ENCODE results near the gene NHLRC2.
"Not testable (repeated sequence)": the region's sequence is repeated elsewhere in the genome, so short reads cannot be mapped to it uniquely, and the experiment has no call there.

The NHLRC2 gene, protein sequence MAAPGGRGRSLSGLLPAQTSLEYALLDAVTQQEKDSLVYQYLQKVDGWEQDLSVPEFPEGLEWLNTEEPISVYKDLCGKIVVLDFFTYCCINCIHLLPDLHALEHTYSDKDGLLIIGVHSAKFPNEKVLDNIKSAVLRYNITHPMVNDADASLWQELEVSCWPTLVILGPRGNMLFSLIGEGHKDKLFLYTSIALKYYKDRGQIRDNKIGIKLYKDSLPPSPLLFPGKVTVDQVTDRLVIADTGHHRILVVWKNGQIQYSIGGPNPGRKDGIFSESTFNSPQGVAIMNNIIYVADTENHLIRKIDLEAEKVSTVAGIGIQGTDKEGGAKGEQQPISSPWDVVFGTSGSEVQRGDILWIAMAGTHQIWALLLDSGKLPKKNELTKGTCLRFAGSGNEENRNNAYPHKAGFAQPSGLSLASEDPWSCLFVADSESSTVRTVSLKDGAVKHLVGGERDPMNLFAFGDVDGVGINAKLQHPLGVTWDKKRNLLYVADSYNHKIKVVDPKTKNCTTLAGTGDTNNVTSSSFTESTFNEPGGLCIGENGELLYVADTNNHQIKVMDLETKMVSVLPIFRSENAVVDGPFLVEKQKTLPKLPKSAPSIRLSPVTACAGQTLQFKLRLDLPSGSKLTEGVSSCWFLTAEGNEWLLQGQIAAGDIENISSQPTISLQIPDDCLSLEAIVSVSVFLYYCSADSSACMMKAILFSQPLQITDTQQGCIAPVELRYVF

DNA sequence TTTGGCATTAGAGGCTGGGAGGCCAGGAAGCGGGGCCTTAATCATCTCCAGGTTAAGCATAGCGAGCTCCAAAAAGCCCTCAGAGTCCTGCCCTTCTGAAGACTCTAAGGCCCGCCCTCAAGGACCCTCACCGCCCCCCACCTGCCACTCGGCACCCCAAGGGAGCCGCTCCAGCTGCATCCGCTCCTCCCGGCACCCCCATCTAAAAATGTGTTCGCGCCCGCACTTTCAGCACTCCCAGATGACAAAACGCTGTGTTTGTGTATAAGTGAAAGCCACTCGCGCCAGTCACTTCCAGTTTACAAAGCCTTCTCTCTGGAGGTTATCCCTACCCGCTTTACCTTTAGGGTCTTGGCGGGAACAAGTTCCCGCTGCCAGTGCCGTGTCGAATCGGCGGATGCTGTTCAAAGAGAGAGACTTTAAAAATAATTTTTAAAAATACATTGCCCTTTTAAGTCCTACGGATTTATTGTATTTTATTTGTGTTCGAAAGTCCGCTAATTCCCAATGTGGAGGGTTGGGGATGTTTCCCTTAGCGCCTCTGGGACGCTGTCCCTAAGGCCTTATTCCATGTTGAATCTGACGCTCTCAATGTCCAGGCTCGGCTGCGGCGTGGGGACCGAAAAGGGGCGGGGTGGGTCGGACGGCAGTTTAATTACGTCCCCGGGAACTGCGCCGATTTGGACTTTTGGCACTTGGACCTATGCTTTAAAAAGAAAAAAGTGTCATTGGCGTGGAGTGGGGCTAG lies at the start of gene NHLRC2, which contains the start of gene DCLRE1A:
Gene NHLRC2, plus strand, starts transcription at position 649 of the 748 bp plus-strand sequence. CDS start 212 bp downstream, outside the sequence.
Gene DCLRE1A, minus strand, starts transcription at position 70 of the 748 bp plus-strand sequence. CDS start 900 bp downstream, outside the sequence.
- peak within 1 kb of the TSS; percentile 88 for H3K4me3 ChIP-seq (ENCODE audit: low read depth, low read length)

DNA sequence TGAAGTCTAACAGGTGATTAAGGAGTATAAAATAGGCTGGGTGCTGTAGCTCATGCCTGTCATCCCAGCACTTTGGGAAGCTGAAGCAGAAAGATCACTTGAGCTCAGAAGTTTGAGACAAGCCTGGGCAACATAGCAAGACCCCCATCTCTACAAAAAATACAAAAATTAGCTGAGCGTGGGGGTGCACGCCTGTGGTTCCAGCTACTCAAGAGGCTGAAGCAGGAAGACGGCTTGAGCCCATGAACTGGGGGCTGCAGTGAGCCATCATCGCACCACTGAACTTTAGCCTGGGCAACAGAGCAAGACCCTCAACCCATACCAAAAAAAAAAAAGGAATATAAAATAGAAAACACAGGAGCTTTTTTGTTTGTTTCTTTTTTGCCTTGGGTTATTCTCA lies 48.0 kb upstream of the NHLRC2 start:
- no peak overlapping the region for H3K4me3 ChIP-seq (ENCODE audit: low read depth, low read length)

DNA sequence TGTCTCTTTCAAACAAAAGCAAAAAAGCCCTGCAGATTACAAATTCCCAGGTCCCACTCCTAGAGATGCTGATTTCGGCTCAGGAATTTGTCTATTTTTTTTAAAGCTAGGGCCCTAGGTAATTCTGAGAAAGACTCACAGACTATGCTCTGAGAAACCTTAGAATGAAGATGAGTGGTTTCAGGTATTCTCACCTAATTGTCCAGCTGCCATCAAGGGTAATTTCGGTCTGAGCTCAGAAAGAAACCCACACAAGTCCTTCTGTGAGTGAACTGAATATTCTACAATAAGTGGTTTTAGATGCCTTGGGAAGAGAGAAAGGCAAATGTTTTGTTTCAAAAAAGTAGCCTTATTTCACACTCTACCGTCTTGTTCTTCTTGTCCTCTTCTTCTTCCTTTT lies 46.3 kb upstream of the NHLRC2 start:
- no peak overlapping the region for H3K4me3 ChIP-seq (ENCODE audit: low read depth, low read length)

DNA sequence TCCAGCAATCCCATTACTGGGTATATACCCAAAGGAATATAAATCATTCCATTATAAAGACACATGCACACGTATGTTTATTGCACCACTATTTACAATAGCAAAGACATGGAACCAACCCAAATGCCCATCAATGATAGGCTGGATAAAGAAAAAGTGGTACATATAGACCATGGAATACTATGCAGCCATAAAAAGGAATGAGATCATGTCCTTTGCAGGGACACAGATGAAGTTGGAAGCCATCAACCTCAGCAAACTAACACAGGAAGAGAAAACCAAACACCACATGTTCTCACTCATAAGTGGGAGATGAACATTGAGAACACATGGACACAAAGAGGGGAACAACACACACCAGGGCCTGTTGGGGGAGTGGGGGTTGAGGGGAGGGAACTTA lies 39.8 kb upstream of the NHLRC2 start:
- not testable (repeated sequence) for H3K4me3 ChIP-seq (ENCODE audit: low read depth, low read length)

DNA sequence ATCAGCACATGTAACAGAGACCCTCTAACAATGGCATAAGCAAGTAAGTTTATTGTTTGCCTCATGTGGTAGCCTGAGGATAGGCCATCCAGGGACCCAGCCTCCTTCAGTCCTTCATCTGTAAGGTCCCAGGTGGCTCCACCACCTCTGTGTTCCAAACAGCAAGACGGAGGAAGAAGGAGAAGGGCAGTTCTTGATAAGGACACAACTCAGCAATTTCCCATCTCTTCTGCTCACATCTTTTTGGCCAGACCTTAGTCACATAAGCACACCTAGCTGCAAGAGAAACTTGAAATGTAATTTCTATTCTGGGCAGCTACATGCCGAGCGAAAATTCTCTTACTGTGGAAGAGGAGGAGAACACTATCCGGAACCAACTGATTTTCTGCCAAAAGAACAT lies 34.5 kb upstream of the NHLRC2 start:
- H3K4me3 ChIP-seq (ENCODE audit: low read depth, low read length) = no peak overlapping the region

DNA sequence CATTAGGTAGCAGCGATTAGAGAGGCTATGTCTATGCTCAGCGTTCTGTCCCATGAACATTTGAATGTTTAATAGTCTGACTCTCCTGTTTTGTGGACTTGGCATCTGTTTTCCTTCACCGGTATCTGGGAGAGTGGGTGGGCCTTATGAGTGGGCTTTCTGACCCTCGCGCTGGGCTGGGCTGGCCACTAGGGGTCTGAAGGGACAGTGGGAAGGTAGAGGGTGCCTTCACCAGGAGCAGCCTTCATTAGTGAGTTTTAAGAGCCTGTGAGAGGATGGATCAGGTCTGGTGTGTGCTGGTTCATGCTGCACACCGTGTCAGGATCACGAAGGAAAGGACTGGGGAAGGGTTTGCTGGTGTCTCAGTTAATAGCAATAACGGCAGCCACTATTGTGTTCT lies 34.0 kb upstream of the NHLRC2 start:
- H3K4me3 ChIP-seq (ENCODE audit: low read depth, low read length) = no peak overlapping the region

DNA sequence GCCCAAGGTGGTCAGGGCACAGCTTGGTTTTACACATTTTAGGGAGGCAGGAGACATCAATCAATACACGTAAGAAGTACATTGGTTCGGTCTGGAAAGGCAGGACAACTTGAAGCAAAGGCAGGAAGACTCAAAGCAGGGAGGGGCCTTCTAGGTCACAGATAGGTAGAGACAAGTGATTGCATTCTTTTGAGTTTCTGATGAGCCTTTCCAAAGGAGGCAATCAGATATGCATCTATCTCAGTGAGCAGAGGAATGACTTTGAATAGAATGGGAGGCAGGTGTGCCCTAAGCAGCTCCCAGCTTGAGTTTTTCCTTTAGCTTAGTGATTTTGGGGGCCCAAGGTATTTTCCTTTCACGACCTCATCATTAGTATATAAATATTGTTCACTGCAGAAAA lies 33.2 kb upstream of the NHLRC2 start:
- not testable (repeated sequence) for H3K4me3 ChIP-seq (ENCODE audit: low read depth, low read length)

DNA sequence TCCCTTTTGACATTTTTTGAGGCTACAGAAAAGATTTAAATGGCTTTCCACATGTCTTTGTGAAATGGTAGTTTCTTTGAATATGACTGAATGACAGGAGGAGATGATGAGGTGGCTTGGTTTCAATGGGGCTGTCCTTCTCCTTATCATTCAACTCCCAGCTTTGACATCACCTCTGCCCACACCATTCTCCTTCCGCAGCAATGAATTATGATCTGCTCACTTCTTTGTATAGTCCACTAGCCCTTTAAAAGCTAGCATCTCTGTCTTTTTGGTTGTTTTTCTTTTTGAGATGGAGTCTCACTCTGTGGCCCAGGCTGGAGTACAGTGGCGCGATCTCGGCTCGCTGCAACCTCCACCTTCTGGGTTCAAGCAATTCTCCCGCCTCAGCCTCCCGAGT lies 32.3 kb upstream of the NHLRC2 start:
- no peak overlapping the region for H3K4me3 ChIP-seq (ENCODE audit: low read depth, low read length)

DNA sequence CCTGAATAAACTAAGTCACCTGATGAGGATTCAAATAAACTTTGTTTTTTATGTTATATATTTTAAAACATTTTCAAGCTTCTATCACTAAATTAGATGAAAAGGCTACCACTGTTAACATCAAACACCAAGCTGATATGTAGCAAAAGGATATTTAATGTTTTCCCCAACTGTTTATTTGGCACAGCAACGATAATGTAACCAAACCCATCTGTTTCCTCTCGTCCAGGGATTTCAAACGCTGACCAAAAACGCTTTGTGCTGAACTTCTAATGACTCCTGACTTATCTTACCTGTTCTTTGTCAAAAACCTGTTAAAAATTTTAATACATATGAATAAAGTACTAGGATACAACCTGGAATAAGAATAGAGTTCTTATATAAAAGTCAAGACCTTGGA lies 31.1 kb upstream of the NHLRC2 start:
- H3K4me3 ChIP-seq (ENCODE audit: low read depth, low read length) = no peak overlapping the region

DNA sequence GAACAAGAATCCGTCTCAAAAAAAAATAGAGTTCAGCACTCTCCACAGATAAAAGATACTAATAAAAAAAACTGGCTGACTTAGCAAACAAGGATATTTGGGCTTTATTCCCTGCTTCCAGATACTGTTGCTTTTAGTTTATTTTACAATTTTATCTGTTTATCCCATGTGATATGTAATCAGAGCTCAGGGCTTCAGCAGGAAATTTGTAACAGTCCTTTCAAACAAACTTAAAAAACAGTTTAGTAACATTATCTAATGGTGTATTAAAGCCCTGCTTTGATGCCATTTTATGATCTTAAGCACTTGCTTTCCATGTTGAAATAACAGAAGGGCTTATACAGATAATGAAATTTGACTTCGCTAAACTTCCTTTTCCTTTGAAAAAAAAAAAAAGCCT lies 28.7 kb upstream of the NHLRC2 start:
- H3K4me3 ChIP-seq (ENCODE audit: low read depth, low read length) = no peak overlapping the region

DNA sequence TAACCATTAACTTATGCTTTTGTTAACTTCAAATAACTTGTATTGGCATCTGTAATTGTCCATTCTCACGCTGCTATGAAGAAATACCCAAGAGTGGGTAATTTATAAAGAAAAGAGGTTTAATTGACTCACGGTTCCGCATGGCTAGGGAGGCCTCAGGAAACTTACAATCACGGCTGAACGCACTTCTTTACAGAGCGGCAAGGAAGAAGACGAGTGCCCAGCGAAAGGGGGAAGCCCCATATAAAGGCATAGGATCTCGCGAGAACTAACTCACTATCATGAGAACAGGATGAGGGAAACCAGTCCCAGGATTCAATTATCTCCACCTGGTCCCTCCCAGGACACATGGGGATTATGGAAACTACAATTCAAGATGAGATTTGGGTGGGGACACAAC lies 25.9 kb upstream of the NHLRC2 start:
- H3K4me3 ChIP-seq (ENCODE audit: low read depth, low read length) = not testable (repeated sequence)

DNA sequence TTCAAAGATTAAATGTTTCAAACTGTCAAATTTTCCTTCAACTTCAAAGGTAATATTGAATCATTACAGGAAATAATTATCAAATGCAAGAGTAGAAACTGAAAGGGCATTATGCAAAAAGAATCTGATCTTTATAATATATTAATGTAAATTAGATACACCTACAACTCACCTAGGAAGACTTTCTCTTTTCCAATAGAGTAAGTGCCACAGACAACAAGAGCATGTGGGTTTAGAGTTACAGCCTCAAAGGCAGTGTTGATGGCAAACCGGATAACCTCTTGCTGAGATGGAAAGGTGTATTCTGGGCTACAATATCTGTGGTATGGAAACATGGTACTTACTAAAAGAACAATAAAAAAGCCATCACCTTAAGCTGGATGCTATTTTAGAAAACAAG lies 12.3 kb upstream of the NHLRC2 start:
- no peak overlapping the region for H3K4me3 ChIP-seq (ENCODE audit: low read depth, low read length)

DNA sequence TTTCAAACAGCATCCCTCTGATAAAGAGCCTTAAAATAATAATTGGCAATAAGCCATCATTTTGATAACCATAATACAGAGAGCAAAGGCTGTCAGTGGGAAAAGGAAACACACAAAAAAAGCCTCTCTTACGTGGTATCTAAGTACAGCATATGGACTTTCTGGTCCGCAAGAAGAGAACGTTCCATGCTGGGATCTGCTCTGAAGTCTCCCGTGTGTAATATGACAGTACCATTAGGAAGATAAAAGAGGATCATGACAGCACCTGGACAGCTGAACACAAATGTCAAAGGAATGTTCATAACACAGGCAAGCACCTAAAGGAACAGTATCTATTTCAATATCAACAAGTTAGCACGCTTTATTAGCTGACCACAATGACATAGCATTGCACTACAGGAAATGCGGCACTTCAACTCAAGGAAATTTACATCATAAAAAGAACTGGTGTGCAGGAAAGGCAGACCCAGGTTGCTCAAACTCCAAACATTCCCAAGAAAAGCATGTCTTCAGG lies 10.4 kb upstream of the NHLRC2 start:
- H3K4me3 ChIP-seq (ENCODE audit: low read depth, low read length) = no peak overlapping the region

DNA sequence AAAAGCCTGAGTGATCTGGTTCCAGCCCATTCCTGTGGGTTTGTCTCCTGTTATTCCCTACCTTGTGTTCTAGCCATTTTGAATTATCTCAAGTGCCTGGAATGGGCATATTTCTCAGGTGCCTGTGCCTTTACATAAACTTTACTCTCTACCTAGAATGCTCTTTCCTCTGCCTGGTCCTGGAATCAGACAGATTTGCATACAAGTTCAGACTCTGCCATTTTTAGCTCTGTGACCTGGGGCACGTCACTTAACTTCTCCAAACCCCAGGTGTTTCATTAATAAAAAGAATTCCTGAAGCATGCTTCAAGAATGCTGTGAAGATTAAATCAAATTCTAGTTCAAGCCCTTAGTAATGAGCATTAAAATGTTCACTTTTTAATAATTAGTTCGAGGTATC lies 8.4 kb upstream of the NHLRC2 start:
- H3K4me3 ChIP-seq (ENCODE audit: low read depth, low read length) = no peak overlapping the region

DNA sequence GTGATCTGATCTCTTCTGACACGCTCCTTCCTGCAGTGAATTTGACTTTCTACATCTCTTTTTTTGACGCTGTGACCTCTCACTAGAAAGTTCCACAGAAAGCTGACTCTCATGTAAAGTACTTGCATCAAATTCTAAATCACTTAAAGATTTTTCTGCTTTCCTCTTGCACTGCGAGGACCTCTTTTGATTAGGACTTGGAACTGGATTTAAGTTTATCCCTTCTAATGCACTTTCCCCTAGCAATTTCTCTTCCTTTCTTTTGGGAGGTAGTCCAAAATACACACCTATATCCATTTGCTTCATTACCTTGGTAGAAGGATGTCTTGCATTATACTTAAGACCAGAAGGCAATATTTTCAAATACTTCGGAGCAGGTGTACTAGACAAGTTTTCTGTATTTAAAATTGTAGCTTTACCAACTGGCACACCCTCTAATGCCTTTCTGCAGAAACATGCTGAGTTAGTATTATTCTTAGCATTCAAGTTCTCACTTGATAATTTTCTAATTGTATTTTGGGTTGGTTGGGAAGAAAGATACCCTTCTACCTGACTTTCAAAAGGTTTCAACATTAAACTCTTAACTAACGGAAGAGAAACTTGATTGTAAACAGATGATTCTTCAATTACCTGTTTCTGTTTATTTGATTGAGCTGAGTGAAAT lies 5.2 kb upstream of the NHLRC2 start:
- no peak overlapping the region for H3K4me3 ChIP-seq (ENCODE audit: low read depth, low read length)

DNA sequence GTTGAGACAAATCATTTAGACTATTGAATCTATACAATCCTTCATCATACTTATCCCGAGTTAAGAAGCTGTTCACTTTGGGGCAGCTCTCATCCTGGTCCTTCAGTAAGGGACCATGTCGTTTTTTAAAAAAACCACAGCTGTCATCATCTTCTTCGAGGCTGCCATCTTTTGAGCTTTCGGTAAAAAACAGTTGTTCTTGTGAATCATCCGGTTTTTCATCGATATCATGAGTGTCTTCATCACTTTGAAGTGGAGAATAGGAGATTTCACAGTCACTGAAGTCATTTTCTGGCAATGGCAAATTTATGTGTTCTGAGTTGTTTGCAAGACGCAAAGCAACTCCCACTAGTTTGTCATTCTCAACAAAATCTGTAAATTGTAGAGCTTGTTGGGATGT lies 4.5 kb upstream of the NHLRC2 start:
- no peak overlapping the region for H3K4me3 ChIP-seq (ENCODE audit: low read depth, low read length)

DNA sequence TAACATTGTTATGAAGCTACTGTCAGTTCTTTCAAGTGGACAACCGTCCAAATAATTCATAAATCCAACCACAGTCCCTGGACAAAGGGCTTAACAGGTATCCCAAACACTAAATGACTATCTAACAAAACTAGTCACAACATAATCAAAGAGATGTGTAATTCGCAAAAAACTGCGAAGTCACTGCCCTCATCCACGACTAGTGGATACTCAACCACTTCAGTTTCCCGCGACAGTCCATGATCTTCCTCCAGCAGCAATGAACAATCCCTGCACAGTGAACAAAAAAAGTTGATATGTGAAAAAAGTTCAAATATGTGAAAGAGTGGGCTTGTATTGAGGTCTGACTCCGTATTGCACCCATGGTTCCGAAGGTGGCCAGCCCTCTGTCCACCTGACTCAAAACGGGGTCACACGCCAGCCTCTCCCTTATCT lies 866 bp upstream of the NHLRC2 start:
- peak overlapping the region; percentile 88 for H3K4me3 ChIP-seq (ENCODE audit: low read depth, low read length)

DNA sequence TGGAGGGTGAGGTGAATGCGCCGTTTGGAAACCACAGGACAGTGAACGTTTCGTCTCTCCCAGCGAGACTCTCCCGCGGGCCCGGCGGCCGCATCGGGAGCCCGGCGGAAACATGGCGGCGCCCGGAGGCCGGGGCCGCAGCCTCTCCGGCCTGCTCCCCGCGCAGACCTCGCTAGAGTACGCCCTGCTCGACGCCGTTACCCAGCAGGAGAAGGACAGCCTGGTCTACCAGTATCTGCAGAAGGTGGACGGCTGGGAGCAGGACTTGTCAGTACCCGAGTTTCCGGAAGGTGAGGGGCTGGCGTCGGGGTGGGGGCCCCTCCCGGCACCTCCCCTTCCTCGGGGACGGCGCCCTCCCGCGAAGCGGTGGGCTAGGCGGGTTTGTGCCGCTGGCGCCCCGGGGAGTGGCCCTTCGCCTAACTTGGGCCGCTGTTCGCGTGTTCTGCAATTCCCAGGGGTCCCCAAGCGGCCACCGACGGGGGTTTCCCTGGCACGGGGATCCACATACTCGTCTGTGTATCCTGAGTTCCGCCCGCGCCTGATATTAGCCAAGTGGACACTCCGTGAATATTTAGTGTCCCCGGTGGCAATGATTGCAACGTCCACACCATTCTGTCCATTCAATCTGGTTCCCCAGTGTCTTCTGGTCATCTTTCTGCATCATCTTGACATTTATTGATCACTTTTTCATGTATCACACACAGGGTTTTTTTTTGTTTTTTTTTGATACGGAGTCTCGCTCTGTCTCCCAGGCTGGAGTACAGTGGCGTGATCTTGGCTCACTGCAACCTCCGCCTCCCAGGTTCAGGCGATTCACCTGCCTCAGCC lies 514 bp downstream of the NHLRC2 start:
- H3K4me3 ChIP-seq (ENCODE audit: low read depth, low read length) = peak overlapping the region; percentile 88

DNA sequence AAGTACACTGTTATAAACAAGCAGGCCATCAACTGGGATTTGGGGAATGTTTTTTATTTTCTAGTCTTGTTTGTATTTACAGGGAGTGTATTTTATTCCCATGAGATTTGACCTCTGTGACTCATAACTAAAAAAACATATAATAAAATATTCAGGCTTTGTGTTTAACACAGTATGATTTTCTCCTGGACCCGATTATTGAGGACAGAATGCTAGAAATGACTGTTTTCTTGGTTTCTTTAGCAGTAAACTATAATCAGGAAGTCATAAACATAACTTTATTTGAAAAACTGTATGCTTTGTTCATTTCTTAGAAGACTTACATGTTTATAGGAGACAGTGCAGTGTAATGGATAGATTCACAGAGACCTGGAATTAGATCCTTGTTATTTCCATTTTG lies 2.1 kb downstream of the NHLRC2 start:
- no peak overlapping the region for H3K4me3 ChIP-seq (ENCODE audit: low read depth, low read length)

DNA sequence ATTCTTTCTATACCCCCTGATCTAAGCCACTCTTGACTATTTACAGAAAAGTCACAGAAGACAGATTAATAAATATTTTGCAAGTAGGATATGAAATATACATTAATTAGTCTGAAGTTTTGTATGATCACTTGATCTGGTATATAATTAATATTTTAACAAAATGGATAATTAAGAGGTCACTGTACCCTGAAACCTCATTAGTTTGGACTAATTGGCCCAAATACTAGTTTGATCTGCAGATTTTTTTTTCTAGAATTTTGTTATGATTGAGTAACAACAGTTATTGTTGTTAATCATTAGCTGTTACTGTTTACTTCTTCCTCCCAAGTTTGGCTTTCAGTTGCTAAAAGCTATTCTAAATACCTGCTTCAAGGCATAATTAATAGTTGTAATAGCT lies 2.7 kb downstream of the NHLRC2 start:
- no peak overlapping the region for H3K4me3 ChIP-seq (ENCODE audit: low read depth, low read length)
